HG03520 (cell line): ENCODE data around the gene ALPG.
"Not testable (repeated sequence)": the region's sequence is repeated elsewhere in the genome, so short reads cannot be mapped to it uniquely, and the experiment has no call there.

Experiments used
- ATAC-seq: cut with Tn5 transposase; IDR thresholded peaks from one replicate; pipeline ENCODE4 v1.9.1; 2021; ENCODE audit warnings: mild to moderate bottlenecking, moderate library complexity; ENCODE audit not compliant: unreplicated experiment

Gene ALPG

GRCh38 chr2:232438951-232439757 lies 32.5 kb downstream of the ALPG start:
- ATAC-seq, result no peak

- no peak for ATAC-seq
Observed at GRCh38 chr2:232439758-232440135, 33.1 kb downstream of the ALPG start.

- ATAC-seq, result not testable (repeated sequence)
Observed at GRCh38 chr2:232440220-232441018, 33.8 kb downstream of the ALPG start.

- no peak for ATAC-seq
Observed at GRCh38 chr2:232441147-232441651, 34.6 kb downstream of the ALPG start.

GRCh38 chr2:232441922-232442321 lies 35.3 kb downstream of the ALPG start:
- not testable (repeated sequence) for ATAC-seq

- not testable (repeated sequence) for ATAC-seq
Observed at GRCh38 chr2:232442431-232442830, 35.8 kb downstream of the ALPG start.

- not testable (repeated sequence) for ATAC-seq
Observed at GRCh38 chr2:232443047-232443446, 36.4 kb downstream of the ALPG start.

GRCh38 chr2:232443669-232444408 lies 37.2 kb downstream of the ALPG start:
- ATAC-seq, result not testable (repeated sequence)

GRCh38 chr2:232444409-232445148 lies 37.9 kb downstream of the ALPG start:
- no peak for ATAC-seq

GRCh38 chr2:232445149-232445885 lies 38.7 kb downstream of the ALPG start:
- ATAC-seq, result not testable (repeated sequence)

GRCh38 chr2:232446266-232446777 lies 39.7 kb downstream of the ALPG start:
- ATAC-seq, result not testable (repeated sequence)

- ATAC-seq, result no peak
Observed at GRCh38 chr2:232447091-232447620, 40.5 kb downstream of the ALPG start.

- no peak for ATAC-seq
Observed at GRCh38 chr2:232447638-232448303, 41.1 kb downstream of the ALPG start.

- ATAC-seq, result no peak
Observed at GRCh38 chr2:232448304-232448690, 41.7 kb downstream of the ALPG start.

GRCh38 chr2:232449964-232450363 lies 43.3 kb downstream of the ALPG start:
- ATAC-seq, result no peak

GRCh38 chr2:232451645-232452044 lies 45.0 kb downstream of the ALPG start:
- ATAC-seq, result not testable (repeated sequence)

- ATAC-seq, result no peak
Observed at GRCh38 chr2:232454630-232455029, 48.0 kb downstream of the ALPG start.

- no peak for ATAC-seq
Observed at GRCh38 chr2:232455426-232456255, 49.0 kb downstream of the ALPG start, which contains the start of gene ALPI. ALPI (plus strand) TSS chr2:232456153; CDS start chr2:232456200, 47 bp downstream.
